ENCODE measurements around the gene CTNNAL1. TPM values are rescaled to one million over a fixed set of nuclear protein-coding genes. Genes with fewer than 3 reads are reported as not detected.

Gene CTNNAL1
- total and polyA plus RNA-seq, 2 donors (not counting 3 experiments of a cell fraction or from before 2014, with no cell fraction given), result 29.5 to 76.2 TPM

DNA sequence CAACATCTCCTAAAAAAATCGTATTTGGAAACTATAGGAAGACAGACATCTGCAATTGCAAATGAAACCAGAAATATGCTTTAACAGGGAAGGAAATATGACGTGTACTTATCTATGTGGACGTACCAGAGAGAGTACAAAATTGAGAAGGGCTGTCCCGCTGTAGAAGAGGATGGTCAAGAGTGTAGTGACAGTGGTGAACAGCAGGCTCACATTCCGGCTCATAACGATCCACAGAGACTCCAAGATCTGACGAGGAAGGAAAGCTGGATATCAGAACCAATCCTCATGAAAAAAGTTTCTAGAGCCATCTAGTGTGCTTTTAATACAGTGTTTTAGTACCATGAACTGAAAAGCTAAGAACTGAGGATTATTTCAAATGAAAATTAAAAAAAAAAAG, 37.1 kb upstream of the CTNNAL1 start:
- DNase-seq (ENCODE audit: low read depth, low spot score), result no peak
- ChIA-PET CTCF (no interaction called here), POLR2A (no interaction called here)
- H4K20me1 ChIP-seq (replicated peaks; ENCODE audit: control insufficient read depth, extremely low read depth, insufficient read depth, low read length), result no peaks in the 10 kb centered on the region
- H3K27me3 ChIP-seq (ENCODE audit: control insufficient read depth in 2 of 2, insufficient read depth in 2 of 2, low read length in 2 of 2), result no peaks in the 10 kb centered on the region
- no peak overlapping the region for H3K4me3 ChIP-seq (replicated peaks in 1 of 3; ENCODE audit: insufficient read depth in 1 of 3, low read depth in 1 of 3, low read length in 3 of 3)
- intact Hi-C loops (cut with micrococcal nuclease), result no loop called here
- no peak overlapping the region for H3K9ac ChIP-seq (replicated peaks; ENCODE audit: extremely low read depth, insufficient read depth, low read length)
- H3K4me1 ChIP-seq (ENCODE audit: control insufficient read depth, extremely low read depth, insufficient read depth, low read length), result peaks cover 9% of the 10 kb centered on the region
- no peak for TF ChIP-seq EZH2 (IDR thresholded peaks at IDR 0.05; ENCODE audit: borderline replicate concordance, low read depth, low read length, severe bottlenecking)
- no peak overlapping the region for H3K4me2 ChIP-seq (ENCODE audit: insufficient read depth, low read length)
- dilution Hi-C loops (cut with MboI; ENCODE audit: extremely low pct_ligation_motif_present, low sequenced_read_pairs), result no loop called here
- FAIRE-seq, result no peak
- H3K9me3 ChIP-seq (replicated peaks; ENCODE audit: control insufficient read depth, insufficient read depth, low read length), result no peaks in the 10 kb centered on the region
- no TSS peak for BruUV-seq (replicated peaks)
- H3K9me1 ChIP-seq (replicated peaks; ENCODE audit: control insufficient read depth, extremely low read depth, insufficient read depth, low read length), result peaks cover 3% of the 10 kb centered on the region
- peaks cover 21 to 23% of the 10 kb centered on the region in 2 experiments for H3K36me3 ChIP-seq (ENCODE audit: control insufficient read depth in 2 of 2, extremely low read depth in 1 of 2, insufficient read depth in 2 of 2, low read length in 2 of 2)
- no peak overlapping the region for H2AFZ ChIP-seq (ENCODE audit: low read depth, low read length)
- H3K27ac ChIP-seq (ENCODE audit: insufficient read depth, low read depth, low read length), result no peak overlapping the region
- H3K79me2 ChIP-seq (ENCODE audit: control insufficient read depth, insufficient read depth, low read length), result no peaks in the 10 kb centered on the region

DNA sequence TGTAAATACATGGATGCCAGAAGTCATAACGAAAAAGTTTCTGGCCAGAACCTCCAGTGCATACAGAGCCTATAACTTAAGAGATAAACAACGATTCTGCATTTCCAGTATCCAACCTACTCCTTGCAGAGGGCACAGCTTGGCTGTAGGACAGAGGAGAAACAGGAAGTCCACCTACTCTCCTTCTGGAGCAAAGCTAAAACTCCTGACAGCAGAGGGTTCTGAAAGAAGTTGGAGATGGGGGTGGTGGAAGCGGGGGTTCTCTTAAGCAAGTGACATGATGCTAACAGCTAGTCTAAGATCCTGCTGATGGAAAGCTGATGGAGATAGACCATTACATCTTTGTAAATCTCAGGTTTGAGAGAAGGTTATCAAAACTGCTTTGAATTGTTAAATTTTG, 35.5 kb upstream of the CTNNAL1 start:
- Histone ChIP-seq H2AFZ (ENCODE audit: low read depth, low read length) (no peak overlapping the region), H3K9me1 (replicated peaks; ENCODE audit: control insufficient read depth, extremely low read depth, insufficient read depth, low read length) (peaks cover 3% of the 10 kb centered on the region), H3K9me3 (replicated peaks; ENCODE audit: control insufficient read depth, insufficient read depth, low read length) (no peaks in the 10 kb centered on the region), H3K4me3 (replicated peaks in 1 of 3; ENCODE audit: insufficient read depth in 1 of 3, low read depth in 1 of 3, low read length in 3 of 3) (no peak overlapping the region), H3K4me1 (ENCODE audit: control insufficient read depth, extremely low read depth, insufficient read depth, low read length) (peaks cover 2% of the 10 kb centered on the region), H3K9ac (replicated peaks; ENCODE audit: extremely low read depth, insufficient read depth, low read length) (no peak overlapping the region), H4K20me1 (replicated peaks; ENCODE audit: control insufficient read depth, extremely low read depth, insufficient read depth, low read length) (no peaks in the 10 kb centered on the region), H3K27ac (ENCODE audit: insufficient read depth, low read depth, low read length) (no peak overlapping the region), H3K4me2 (ENCODE audit: insufficient read depth, low read length) (no peak overlapping the region), H3K36me3 (ENCODE audit: control insufficient read depth in 2 of 2, extremely low read depth in 1 of 2, insufficient read depth in 2 of 2, low read length in 2 of 2) (peaks cover 19 to 23% of the 10 kb centered on the region in 2 experiments), H3K79me2 (ENCODE audit: control insufficient read depth, insufficient read depth, low read length) (no peaks in the 10 kb centered on the region), H3K27me3 (ENCODE audit: control insufficient read depth in 2 of 2, insufficient read depth in 2 of 2, low read length in 2 of 2) (no peaks in the 10 kb centered on the region)
- DNase-seq (ENCODE audit: low read depth, low spot score), result no peak
- no peak for FAIRE-seq
- POLR2A ChIA-PET, result no interaction called here
- CTCF ChIA-PET, result interaction anchor here (0.7 to 2.7 kb wide), 3 partner anchors 8 to 95 kb away, joined by 3 to 15 read pairs (median 5); no protein-coding TSS in a partner anchor
- dilution Hi-C loops (cut with MboI; ENCODE audit: extremely low pct_ligation_motif_present, low sequenced_read_pairs) (no loop called here), intact Hi-C loops (cut with micrococcal nuclease) (no loop called here)
- TF ChIP-seq EZH2 (IDR thresholded peaks at IDR 0.05; ENCODE audit: borderline replicate concordance, low read depth, low read length, severe bottlenecking) (no peak), FOS (IDR thresholded peaks at IDR 0.05; ENCODE audit: borderline replicate concordance, insufficient read depth, low read length) (no peak), POLR2A (IDR thresholded peaks at IDR 0.05; ENCODE audit: low read depth, low read length) (no peak), POLR2AphosphoS5 (IDR thresholded peaks at IDR 0.05; ENCODE audit: insufficient read depth, low read depth, low read length) (no peak), MYC (IDR thresholded peaks at IDR 0.05; ENCODE audit: low read depth, low read length) (no peak), JUN (IDR thresholded peaks at IDR 0.05; ENCODE audit: borderline replicate concordance, insufficient read depth, insufficient read length, low read depth) (no peak), GATA2 (IDR thresholded peaks at IDR 0.05; ENCODE audit: insufficient read depth, insufficient read length, low read depth, low read length) (no peak)
- TF ChIP-seq, protein P1, sequence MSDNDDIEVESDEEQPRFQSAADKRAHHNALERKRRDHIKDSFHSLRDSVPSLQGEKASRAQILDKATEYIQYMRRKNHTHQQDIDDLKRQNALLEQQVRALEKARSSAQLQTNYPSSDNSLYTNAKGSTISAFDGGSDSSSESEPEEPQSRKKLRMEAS (IDR thresholded peaks at IDR 0.05; ENCODE audit: insufficient read depth, insufficient read length), result no peak
- TF ChIP-seq, protein P2, sequence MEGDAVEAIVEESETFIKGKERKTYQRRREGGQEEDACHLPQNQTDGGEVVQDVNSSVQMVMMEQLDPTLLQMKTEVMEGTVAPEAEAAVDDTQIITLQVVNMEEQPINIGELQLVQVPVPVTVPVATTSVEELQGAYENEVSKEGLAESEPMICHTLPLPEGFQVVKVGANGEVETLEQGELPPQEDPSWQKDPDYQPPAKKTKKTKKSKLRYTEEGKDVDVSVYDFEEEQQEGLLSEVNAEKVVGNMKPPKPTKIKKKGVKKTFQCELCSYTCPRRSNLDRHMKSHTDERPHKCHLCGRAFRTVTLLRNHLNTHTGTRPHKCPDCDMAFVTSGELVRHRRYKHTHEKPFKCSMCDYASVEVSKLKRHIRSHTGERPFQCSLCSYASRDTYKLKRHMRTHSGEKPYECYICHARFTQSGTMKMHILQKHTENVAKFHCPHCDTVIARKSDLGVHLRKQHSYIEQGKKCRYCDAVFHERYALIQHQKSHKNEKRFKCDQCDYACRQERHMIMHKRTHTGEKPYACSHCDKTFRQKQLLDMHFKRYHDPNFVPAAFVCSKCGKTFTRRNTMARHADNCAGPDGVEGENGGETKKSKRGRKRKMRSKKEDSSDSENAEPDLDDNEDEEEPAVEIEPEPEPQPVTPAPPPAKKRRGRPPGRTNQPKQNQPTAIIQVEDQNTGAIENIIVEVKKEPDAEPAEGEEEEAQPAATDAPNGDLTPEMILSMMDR (IDR thresholded peaks at IDR 0.05; ENCODE audit: extremely low read depth in 1 of 2, insufficient read depth in 1 of 2, low read depth in 1 of 2, low read length in 2 of 2), result no peak
- BruUV-seq (replicated peaks), result no TSS peak
